SU-DHL-6 (cell line): Measurements from ENCODE around the gene LPCAT2.

Source experiments
- EZH2phosphoT487 ChIP-seq: fragments of 200-600 bp; sonication (generic), shearing (Covaris generic); conservative IDR thresholded peaks from 2 replicates; pipeline ENCODE4 v1.6.1; 2018; ENCODE audit warnings: mild to moderate bottlenecking, antibody characterized with exemption, low read length, moderate library complexity, mixed read lengths
- TF ChIP-seq, protein P1 (sequence below): fragments of 200-600 bp; sonication (generic); IDR thresholded peaks from one replicate; pipeline ENCODE4 v1.5.1; 2017; ENCODE audit warnings: antibody characterized with exemption, mild to moderate bottlenecking, low read length, moderate library complexity; ENCODE audit not compliant: insufficient read depth, poor library complexity, severe bottlenecking

DNA sequence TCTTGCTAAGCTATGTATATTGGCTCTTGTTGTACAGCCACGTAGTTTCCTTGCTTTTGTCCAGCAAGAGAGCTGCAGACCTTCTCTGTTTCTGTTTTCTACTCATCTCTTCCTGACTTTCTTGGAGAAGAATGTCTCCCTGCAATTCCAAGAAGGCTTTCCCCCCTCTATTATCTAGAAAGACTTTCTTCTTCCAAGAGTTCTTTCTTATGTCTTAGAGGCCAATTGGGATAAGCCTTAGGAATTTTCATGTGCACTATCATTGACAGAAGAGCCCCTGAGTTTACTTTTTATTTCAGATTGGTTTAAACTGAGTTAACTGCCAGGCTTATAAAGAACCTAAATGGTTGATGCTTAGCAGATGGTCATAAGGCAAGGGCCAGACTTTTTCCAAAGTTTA lies 66.6 kb downstream of the LPCAT2 start:
- TF ChIP-seq, protein P1, sequence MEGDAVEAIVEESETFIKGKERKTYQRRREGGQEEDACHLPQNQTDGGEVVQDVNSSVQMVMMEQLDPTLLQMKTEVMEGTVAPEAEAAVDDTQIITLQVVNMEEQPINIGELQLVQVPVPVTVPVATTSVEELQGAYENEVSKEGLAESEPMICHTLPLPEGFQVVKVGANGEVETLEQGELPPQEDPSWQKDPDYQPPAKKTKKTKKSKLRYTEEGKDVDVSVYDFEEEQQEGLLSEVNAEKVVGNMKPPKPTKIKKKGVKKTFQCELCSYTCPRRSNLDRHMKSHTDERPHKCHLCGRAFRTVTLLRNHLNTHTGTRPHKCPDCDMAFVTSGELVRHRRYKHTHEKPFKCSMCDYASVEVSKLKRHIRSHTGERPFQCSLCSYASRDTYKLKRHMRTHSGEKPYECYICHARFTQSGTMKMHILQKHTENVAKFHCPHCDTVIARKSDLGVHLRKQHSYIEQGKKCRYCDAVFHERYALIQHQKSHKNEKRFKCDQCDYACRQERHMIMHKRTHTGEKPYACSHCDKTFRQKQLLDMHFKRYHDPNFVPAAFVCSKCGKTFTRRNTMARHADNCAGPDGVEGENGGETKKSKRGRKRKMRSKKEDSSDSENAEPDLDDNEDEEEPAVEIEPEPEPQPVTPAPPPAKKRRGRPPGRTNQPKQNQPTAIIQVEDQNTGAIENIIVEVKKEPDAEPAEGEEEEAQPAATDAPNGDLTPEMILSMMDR: no peak
- no peak for TF ChIP-seq EZH2phosphoT487
